ENCODE data around the gene ASAP2. TPM values are rescaled to one million over a fixed set of nuclear protein-coding genes. Genes with fewer than 3 reads are reported as not detected.

The ASAP2 gene
- total RNA-seq, 1 experiment from 2014 or later = 60.3 TPM

DNA sequence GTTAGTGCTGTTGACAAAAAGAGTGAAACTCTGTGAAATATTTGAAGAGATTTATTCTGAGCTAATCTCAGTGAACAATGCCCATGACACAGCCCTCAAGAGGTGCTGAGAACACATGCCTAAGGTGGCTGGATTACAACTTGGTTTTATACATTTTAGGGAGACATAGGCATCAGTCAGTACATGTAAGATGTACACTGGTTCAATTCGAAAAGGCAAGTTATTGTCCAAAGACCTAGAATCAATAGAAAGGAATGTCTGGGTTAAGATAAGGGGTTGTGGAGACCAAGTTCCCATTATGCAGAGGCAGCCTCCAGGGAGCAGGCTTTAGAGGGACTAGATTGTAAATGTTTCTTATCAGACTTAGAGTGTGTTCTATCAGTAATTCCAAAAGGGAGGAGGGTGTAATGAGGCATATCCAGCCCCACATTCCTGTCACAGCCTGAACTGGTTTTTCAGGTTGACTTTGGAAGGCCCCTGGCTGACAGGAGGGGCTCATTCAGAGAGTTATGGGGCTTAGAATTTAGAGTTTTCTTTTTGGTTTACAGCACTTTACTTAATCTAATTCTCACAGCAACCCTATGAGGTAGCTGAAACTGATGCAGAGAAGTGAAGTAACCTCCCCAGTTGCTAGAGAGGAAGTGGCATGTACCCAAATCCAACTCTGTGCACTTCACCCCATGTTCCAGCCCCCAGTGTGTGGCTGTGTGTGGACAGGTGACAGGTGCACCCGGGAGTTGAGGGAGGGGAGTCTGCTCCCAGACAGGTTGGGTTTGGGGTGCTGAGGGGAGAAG lies 28.3 kb upstream of the ASAP2 start:
- Histone ChIP-seq H3K36me3 (ENCODE audit: low read depth) (no peaks in the 10 kb centered on the region), H3F3A (ENCODE audit: insufficient read depth, low read depth) (peaks cover 58% of the 10 kb centered on the region), H3K27ac (peak overlapping the region; percentile 90), H3K27me3 (ENCODE audit: insufficient read depth, low read depth) (no peaks in the 10 kb centered on the region), H3K9me3 (ENCODE audit: insufficient read depth, low read depth) (no peaks in the 10 kb centered on the region), H3K4me1 (replicated peaks; ENCODE audit: insufficient read depth) (peaks cover 72% of the 10 kb centered on the region), H2AFZ (no peak overlapping the region), H4K20me1 (ENCODE audit: insufficient read depth) (no peaks in the 10 kb centered on the region), H3K79me2 (ENCODE audit: low read depth) (no peaks in the 10 kb centered on the region), H3K9me2 (ENCODE audit: insufficient read depth) (no peaks in the 10 kb centered on the region), H3K4me3 (peak overlapping the region; percentile 18; the same call in 1 of the 2 replicates), H3K4me2 (peak overlapping the region; percentile 76)
- peak; percentile 67 to 92 for DNase-seq
- intact Hi-C loops (cut with micrococcal nuclease; ENCODE audit: unreplicated experiment) = loop anchor here (1.0 to 10.0 kb wide), 5 partner anchors 8 to 156 kb away; partner anchors contain the start of gene ASAP2
- TF ChIP-seq, protein P1, sequence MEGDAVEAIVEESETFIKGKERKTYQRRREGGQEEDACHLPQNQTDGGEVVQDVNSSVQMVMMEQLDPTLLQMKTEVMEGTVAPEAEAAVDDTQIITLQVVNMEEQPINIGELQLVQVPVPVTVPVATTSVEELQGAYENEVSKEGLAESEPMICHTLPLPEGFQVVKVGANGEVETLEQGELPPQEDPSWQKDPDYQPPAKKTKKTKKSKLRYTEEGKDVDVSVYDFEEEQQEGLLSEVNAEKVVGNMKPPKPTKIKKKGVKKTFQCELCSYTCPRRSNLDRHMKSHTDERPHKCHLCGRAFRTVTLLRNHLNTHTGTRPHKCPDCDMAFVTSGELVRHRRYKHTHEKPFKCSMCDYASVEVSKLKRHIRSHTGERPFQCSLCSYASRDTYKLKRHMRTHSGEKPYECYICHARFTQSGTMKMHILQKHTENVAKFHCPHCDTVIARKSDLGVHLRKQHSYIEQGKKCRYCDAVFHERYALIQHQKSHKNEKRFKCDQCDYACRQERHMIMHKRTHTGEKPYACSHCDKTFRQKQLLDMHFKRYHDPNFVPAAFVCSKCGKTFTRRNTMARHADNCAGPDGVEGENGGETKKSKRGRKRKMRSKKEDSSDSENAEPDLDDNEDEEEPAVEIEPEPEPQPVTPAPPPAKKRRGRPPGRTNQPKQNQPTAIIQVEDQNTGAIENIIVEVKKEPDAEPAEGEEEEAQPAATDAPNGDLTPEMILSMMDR (conservative IDR thresholded peaks at IDR 0.05) = no peak
- TF ChIP-seq EZH2 (IDR thresholded peaks at IDR 0.05; ENCODE audit: low read depth) = no peak
- BruUV-seq (replicated peaks) = no TSS peak
- POLR2A ChIA-PET (ENCODE audit: unreplicated experiment) = no interaction called here
- CTCF ChIA-PET = interaction anchor here (0.6 to 0.7 kb wide), 2 partner anchors 27 to 38 kb away, joined by 3 to 7 read pairs; no protein-coding TSS in a partner anchor

- peaks cover 57% of the 10 kb centered on the region for H3F3A ChIP-seq (ENCODE audit: insufficient read depth, low read depth)
- intact Hi-C loops (cut with micrococcal nuclease; ENCODE audit: unreplicated experiment) = loop anchor here (1.0 to 10.0 kb wide), 6 partner anchors 9 to 156 kb away; partner anchors contain the start of gene ASAP2
- H3K36me3 ChIP-seq (ENCODE audit: low read depth) = no peaks in the 10 kb centered on the region
- POLR2A ChIA-PET (ENCODE audit: unreplicated experiment) = interaction anchor here (0.6 kb wide), 1 partner anchor 22 kb away, joined by 12 read pairs; no protein-coding TSS in a partner anchor
- no peaks in the 10 kb centered on the region for H3K27me3 ChIP-seq (ENCODE audit: insufficient read depth, low read depth)
- H3K9me3 ChIP-seq (ENCODE audit: insufficient read depth, low read depth) = no peaks in the 10 kb centered on the region
- peak overlapping the region; percentile 76 for H3K4me2 ChIP-seq
- peak; percentile 54 to 89 for DNase-seq
- peak overlapping the region; percentile 18; the same call in 1 of the 2 replicates for H3K4me3 ChIP-seq
- CTCF ChIA-PET = interaction anchor here (0.7 kb wide), 1 partner anchor 26 kb away, joined by 3 read pairs; no protein-coding TSS in a partner anchor
- H3K27ac ChIP-seq = peak overlapping the region; percentile 90
- H3K79me2 ChIP-seq (ENCODE audit: low read depth) = no peaks in the 10 kb centered on the region
- H4K20me1 ChIP-seq (ENCODE audit: insufficient read depth) = no peaks in the 10 kb centered on the region
- BruUV-seq (replicated peaks) = TSS peak; percentile 55
- no peak for TF ChIP-seq EZH2 (IDR thresholded peaks at IDR 0.05; ENCODE audit: low read depth)
- peak overlapping the region; percentile 58 for H2AFZ ChIP-seq
- no peaks in the 10 kb centered on the region for H3K9me2 ChIP-seq (ENCODE audit: insufficient read depth)
- H3K4me1 ChIP-seq (replicated peaks; ENCODE audit: insufficient read depth) = peaks cover 69% of the 10 kb centered on the region
These were observed 27.6 kb upstream of the ASAP2 start for GRCh38 chr2:9178904-9179571.

GRCh38 chr2:9179572-9180201 lies 26.9 kb upstream of the ASAP2 start:
- CTCF ChIA-PET = no interaction called here
- no TSS peak for BruUV-seq (replicated peaks)
- Histone ChIP-seq H3F3A (ENCODE audit: insufficient read depth, low read depth) (peaks cover 51% of the 10 kb centered on the region), H2AFZ (peak overlapping the region; percentile 58), H3K79me2 (ENCODE audit: low read depth) (no peaks in the 10 kb centered on the region), H3K4me3 (peak overlapping the region; percentile 18; the same call in 1 of the 2 replicates), H3K9me3 (ENCODE audit: insufficient read depth, low read depth) (no peaks in the 10 kb centered on the region), H3K9me2 (ENCODE audit: insufficient read depth) (no peaks in the 10 kb centered on the region), H3K27ac (peak overlapping the region; percentile 90), H3K27me3 (ENCODE audit: insufficient read depth, low read depth) (no peaks in the 10 kb centered on the region), H3K36me3 (ENCODE audit: low read depth) (no peaks in the 10 kb centered on the region), H4K20me1 (ENCODE audit: insufficient read depth) (no peaks in the 10 kb centered on the region), H3K4me1 (replicated peaks; ENCODE audit: insufficient read depth) (peaks cover 63% of the 10 kb centered on the region), H3K4me2 (peak overlapping the region; percentile 76)
- peak; percentile 69 to 94 for DNase-seq
- TF ChIP-seq, protein P1 (conservative IDR thresholded peaks at IDR 0.05) = no peak
- no peak for TF ChIP-seq EZH2 (IDR thresholded peaks at IDR 0.05; ENCODE audit: low read depth)
- POLR2A ChIA-PET (ENCODE audit: unreplicated experiment) = interaction anchor here (0.6 kb wide), 1 partner anchor 22 kb away, joined by 12 read pairs; no protein-coding TSS in a partner anchor
- intact Hi-C loops (cut with micrococcal nuclease; ENCODE audit: unreplicated experiment) = loop anchor here (1.0 to 10.0 kb wide), 3 partner anchors 27 to 155 kb away; no protein-coding TSS in a partner anchor

All from PC-9 (cell line).